Measurements from ENCODE around the gene FAT1. TPM values are rescaled to one million over a fixed set of nuclear protein-coding genes. Genes with fewer than 3 reads are reported as not detected.

The FAT1 gene
- total RNA-seq, 1 donor from 2014 or later, result 67.7 TPM

- Mint-ChIP-seq H3K4me1 (ENCODE audit: unreplicated experiment) (peaks cover 12% of the 10 kb centered on the region), H3K9me3 (ENCODE audit: unreplicated experiment) (no peaks in the 10 kb centered on the region), H3K27ac (ENCODE audit: unreplicated experiment) (no peak overlapping the region), H3K27me3 (ENCODE audit: unreplicated experiment) (no peaks in the 10 kb centered on the region), H3K36me3 (ENCODE audit: low read depth, unreplicated experiment) (no peaks in the 10 kb centered on the region), H3K4me3 (ENCODE audit: unreplicated experiment) (no peak overlapping the region)
- TF ChIP-seq, protein P1, sequence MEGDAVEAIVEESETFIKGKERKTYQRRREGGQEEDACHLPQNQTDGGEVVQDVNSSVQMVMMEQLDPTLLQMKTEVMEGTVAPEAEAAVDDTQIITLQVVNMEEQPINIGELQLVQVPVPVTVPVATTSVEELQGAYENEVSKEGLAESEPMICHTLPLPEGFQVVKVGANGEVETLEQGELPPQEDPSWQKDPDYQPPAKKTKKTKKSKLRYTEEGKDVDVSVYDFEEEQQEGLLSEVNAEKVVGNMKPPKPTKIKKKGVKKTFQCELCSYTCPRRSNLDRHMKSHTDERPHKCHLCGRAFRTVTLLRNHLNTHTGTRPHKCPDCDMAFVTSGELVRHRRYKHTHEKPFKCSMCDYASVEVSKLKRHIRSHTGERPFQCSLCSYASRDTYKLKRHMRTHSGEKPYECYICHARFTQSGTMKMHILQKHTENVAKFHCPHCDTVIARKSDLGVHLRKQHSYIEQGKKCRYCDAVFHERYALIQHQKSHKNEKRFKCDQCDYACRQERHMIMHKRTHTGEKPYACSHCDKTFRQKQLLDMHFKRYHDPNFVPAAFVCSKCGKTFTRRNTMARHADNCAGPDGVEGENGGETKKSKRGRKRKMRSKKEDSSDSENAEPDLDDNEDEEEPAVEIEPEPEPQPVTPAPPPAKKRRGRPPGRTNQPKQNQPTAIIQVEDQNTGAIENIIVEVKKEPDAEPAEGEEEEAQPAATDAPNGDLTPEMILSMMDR (IDR thresholded peaks at IDR 0.05; ENCODE audit: unreplicated experiment), result no peak
- no peak for DNase-seq (ENCODE audit: low spot score)
These were observed 78.9 kb downstream of the FAT1 start for GRCh38 chr4:186644737-186645261.

GRCh38 chr4:186644311-186644638, 79.4 kb downstream of the FAT1 start:
- Mint-ChIP-seq H3K9me3 (ENCODE audit: unreplicated experiment) (no peaks in the 10 kb centered on the region), H3K4me1 (ENCODE audit: unreplicated experiment) (peaks cover 12% of the 10 kb centered on the region), H3K27me3 (ENCODE audit: unreplicated experiment) (no peaks in the 10 kb centered on the region), H3K27ac (ENCODE audit: unreplicated experiment) (no peak overlapping the region), H3K4me3 (ENCODE audit: unreplicated experiment) (no peak overlapping the region), H3K36me3 (ENCODE audit: low read depth, unreplicated experiment) (no peaks in the 10 kb centered on the region)
- no peak for DNase-seq (ENCODE audit: low spot score)
- TF ChIP-seq, protein P1 (IDR thresholded peaks at IDR 0.05; ENCODE audit: unreplicated experiment), result no peak

DNA sequence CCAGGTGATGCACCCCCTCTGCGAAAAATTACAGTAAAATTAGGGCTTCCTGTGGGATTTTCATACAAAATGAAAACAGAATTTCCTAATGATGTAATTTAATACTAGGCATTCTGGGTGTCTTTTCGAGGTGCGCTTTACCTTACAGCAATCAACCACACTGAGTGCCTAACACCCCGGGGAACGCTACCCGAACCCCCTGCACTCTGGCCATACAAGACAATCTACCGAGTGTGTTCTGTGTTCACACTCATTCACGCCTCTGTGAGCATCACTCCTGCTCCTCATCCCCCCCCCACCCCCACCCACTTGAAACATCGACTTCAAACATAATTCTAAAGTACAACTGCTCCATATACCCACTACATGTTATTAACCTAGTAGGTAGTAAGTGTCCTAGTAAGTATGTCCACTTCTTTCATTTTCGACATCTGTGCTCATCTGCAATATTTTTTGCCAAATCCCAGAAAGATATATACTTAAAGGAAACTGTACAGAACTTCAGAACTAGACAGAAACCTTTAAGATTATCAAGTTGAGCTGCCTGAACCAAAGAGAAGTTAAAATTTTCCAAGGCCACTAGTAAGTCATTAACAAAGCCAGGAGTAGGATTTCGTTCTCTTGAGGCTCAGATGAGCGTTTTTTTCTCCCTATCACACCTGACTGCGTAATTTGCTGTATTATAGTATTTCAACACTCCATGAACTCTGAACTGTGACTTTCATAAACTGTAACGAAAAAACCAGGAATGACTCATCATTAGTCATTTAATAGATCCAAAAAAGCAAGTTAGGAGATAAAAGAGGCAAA, 80.0 kb downstream of the FAT1 start:
- H3K36me3 Mint-ChIP-seq (ENCODE audit: low read depth, unreplicated experiment), result no peaks in the 10 kb centered on the region
- TF ChIP-seq, protein P1 (IDR thresholded peaks at IDR 0.05; ENCODE audit: unreplicated experiment), result no peak
- no peak overlapping the region for H3K4me3 Mint-ChIP-seq (ENCODE audit: unreplicated experiment)
- H3K4me1 Mint-ChIP-seq (ENCODE audit: unreplicated experiment), result peaks cover 12% of the 10 kb centered on the region
- H3K27me3 Mint-ChIP-seq (ENCODE audit: unreplicated experiment), result no peaks in the 10 kb centered on the region
- H3K9me3 Mint-ChIP-seq (ENCODE audit: unreplicated experiment), result no peaks in the 10 kb centered on the region
- H3K27ac Mint-ChIP-seq (ENCODE audit: unreplicated experiment), result no peak overlapping the region
- no peak for DNase-seq (ENCODE audit: low spot score)

DNA sequence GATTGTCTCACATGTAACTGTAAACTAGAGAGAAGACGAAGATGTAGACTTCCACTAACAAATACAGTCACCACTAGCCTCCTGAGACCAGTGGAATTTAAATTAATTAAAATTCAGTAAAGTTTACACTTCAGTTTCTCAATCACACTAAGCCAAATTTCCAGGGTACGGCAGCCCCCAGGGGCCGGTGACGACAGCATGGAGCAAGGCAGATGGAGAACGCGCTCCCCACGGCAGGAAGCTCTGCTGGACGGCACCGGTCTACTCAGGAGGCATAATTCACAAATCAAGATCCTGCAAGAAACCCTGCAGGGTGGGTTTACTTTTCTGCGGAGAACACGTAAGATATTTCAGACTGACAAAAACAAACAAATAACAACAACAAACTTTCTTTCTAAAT, 80.7 kb downstream of the FAT1 start:
- no peaks in the 10 kb centered on the region for H3K27me3 Mint-ChIP-seq (ENCODE audit: unreplicated experiment)
- H3K4me3 Mint-ChIP-seq (ENCODE audit: unreplicated experiment), result no peak overlapping the region
- H3K9me3 Mint-ChIP-seq (ENCODE audit: unreplicated experiment), result no peaks in the 10 kb centered on the region
- no peaks in the 10 kb centered on the region for H3K36me3 Mint-ChIP-seq (ENCODE audit: low read depth, unreplicated experiment)
- H3K27ac Mint-ChIP-seq (ENCODE audit: unreplicated experiment), result no peak overlapping the region
- DNase-seq (ENCODE audit: low spot score), result no peak
- peaks cover 12% of the 10 kb centered on the region for H3K4me1 Mint-ChIP-seq (ENCODE audit: unreplicated experiment)
- TF ChIP-seq, protein P1 (IDR thresholded peaks at IDR 0.05; ENCODE audit: unreplicated experiment), result no peak

GRCh38 chr4:186642530-186642929, 81.1 kb downstream of the FAT1 start:
- H3K4me1 Mint-ChIP-seq (ENCODE audit: unreplicated experiment), result peaks cover 8% of the 10 kb centered on the region
- no peak overlapping the region for H3K4me3 Mint-ChIP-seq (ENCODE audit: unreplicated experiment)
- H3K27me3 Mint-ChIP-seq (ENCODE audit: unreplicated experiment), result no peaks in the 10 kb centered on the region
- no peak for DNase-seq (ENCODE audit: low spot score)
- TF ChIP-seq, protein P1 (IDR thresholded peaks at IDR 0.05; ENCODE audit: unreplicated experiment), result no peak
- H3K9me3 Mint-ChIP-seq (ENCODE audit: unreplicated experiment), result no peaks in the 10 kb centered on the region
- H3K27ac Mint-ChIP-seq (ENCODE audit: unreplicated experiment), result no peak overlapping the region
- no peaks in the 10 kb centered on the region for H3K36me3 Mint-ChIP-seq (ENCODE audit: low read depth, unreplicated experiment)
